GM12865 (cell line): ENCODE measurements around the gene NR4A2.

Experiments
- DNase-seq: peaks from one replicate; pipeline ENCODE4 v3.0.0; 2010; ENCODE audit warnings: low read depth
- H3K4me3 ChIP-seq: 2 replicates; pipeline ENCODE4 v1.5.1; 2011; ENCODE audit warnings: mild to moderate bottlenecking, low read depth, low read length, control low read depth
- TF ChIP-seq, protein P1 (sequence below): IDR thresholded peaks from 2 replicates; pipeline ENCODE4 v1.5.1; 2011; ENCODE audit warnings: low read length, control low read depth, low read depth, inconsistent platforms; ENCODE audit not compliant: insufficient read depth; ENCODE audit errors: missing control alignments

The NR4A2 gene

DNA sequence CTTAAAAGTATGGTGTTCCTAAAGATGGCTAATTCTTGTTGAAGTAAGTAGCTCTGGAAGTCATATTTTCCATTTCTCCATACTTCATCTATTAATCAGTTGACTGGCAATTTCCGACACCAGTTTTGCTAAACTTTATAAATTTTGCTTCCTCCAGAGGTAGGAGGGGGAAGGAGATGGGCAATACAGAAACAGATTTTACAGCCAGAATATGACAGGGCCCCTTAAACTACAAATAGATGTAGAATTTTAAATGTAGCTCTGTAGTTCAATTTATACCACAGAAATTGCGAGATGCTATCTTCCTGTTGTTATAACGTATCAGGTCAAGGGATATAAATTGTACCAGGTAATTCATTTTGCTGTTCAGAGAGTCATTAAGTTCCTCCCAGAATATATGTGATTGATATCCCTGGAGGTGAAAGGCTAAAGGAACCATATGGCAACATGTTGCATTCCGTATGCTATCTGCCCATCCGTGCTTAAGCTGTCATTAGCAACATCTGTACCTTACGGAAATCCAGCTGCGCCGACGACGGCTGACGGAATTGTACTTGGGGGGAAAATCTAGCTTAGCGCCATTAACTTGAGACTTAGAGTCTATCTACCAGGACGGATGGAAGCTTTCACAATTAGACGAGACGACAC lies 8.4 kb upstream of the NR4A2 start:
- TF ChIP-seq, protein P1, sequence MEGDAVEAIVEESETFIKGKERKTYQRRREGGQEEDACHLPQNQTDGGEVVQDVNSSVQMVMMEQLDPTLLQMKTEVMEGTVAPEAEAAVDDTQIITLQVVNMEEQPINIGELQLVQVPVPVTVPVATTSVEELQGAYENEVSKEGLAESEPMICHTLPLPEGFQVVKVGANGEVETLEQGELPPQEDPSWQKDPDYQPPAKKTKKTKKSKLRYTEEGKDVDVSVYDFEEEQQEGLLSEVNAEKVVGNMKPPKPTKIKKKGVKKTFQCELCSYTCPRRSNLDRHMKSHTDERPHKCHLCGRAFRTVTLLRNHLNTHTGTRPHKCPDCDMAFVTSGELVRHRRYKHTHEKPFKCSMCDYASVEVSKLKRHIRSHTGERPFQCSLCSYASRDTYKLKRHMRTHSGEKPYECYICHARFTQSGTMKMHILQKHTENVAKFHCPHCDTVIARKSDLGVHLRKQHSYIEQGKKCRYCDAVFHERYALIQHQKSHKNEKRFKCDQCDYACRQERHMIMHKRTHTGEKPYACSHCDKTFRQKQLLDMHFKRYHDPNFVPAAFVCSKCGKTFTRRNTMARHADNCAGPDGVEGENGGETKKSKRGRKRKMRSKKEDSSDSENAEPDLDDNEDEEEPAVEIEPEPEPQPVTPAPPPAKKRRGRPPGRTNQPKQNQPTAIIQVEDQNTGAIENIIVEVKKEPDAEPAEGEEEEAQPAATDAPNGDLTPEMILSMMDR: no peak
- DNase-seq: peak; percentile 75
- H3K4me3 ChIP-seq: peak overlapping the region; percentile 99

DNA sequence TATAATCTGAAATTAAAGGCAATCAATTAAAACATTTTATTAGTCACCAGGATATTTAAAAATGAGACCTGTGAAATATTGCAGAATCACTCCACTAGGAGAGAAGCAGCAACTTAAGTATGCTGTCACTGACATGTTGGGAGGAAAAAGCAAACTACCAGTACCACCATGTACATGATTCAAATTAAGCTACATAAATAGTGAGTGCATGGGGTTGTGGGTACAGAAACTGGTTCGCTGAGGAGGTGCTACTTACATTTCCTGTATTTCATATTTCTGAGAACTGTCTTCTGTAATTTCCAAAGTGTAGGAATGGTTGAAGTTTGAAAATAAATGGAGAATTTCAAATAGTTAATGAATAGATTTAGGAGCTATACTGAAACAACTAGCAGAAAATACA lies 7.9 kb upstream of the NR4A2 start:
- peak overlapping the region; percentile 99 for H3K4me3 ChIP-seq
- DNase-seq: peak; percentile 54
- TF ChIP-seq, protein P1: no peak

DNA sequence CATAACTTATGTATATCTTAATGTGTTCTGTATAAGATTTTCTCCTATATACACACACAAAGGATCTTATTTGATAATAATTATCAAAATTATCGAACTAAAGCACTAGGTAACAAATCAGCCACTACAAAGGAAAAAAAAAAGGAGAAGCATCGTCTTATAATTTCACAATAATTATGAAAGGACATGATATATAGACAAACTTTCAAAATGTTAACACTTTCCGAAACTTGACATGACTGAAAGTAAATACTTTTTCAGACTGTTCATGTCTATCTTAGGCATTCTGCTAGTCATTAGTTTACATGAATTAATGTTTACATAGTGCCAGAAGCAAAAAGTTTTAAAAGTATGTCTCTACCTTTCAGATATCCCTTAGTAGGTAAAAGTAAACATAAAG lies 7.3 kb upstream of the NR4A2 start:
- no peak overlapping the region for H3K4me3 ChIP-seq
- TF ChIP-seq, protein P1: no peak
- DNase-seq: no peak

DNA sequence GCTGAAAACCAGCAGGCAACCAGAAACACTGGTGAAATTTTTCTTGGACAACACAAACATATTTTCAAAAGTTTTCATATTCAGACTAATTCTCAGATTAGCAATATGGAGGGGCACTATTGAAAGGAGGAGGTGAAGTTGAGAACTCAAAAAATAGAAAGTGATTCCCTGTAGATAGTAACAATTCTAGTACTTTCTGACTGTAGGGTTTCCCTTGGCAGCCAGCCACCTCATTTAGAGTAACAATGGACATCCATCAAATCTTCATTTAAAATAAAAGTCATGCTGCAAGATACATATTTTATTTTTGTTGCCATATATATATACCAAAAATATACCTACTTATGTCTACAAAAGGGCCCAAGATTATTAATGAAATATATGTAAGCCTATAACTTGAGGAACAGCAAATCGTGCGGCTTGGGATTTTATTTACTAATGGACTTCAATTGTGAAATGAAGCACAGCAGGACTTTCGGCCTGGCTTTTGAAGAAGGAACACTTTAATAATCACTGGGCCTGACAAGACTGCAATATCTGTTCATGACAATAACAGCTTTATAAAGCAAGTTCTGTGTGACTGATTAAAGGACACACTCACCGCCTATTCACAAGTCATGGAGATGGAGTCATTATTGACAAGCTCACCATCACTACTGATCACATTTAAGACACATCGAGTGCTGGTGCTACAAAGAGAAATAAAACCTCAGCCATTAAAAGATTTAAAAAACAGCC lies 6.8 kb upstream of the NR4A2 start:
- TF ChIP-seq, protein P1: no peak
- H3K4me3 ChIP-seq: no peak overlapping the region
- no peak for DNase-seq

DNA sequence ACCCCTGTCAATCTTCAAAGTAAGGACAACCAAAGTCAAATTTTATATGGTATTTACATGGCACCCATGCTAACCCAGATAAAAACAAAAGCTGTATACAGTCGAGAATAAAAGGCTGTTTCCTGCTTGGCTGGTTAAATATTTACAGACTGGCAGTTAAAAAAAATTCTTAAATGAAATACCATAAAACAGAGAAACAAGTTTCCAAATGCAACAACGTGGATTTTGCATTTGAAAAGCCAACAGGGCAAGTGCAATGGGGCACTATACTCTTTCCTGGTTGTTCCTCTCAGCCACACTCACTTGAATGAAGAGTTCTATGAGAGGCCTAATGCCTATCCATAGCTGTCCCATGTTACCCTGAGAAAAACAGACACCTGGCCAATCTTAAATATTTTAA lies 6.1 kb upstream of the NR4A2 start:
- no peak overlapping the region for H3K4me3 ChIP-seq
- no peak for DNase-seq
- TF ChIP-seq, protein P1: no peak

DNA sequence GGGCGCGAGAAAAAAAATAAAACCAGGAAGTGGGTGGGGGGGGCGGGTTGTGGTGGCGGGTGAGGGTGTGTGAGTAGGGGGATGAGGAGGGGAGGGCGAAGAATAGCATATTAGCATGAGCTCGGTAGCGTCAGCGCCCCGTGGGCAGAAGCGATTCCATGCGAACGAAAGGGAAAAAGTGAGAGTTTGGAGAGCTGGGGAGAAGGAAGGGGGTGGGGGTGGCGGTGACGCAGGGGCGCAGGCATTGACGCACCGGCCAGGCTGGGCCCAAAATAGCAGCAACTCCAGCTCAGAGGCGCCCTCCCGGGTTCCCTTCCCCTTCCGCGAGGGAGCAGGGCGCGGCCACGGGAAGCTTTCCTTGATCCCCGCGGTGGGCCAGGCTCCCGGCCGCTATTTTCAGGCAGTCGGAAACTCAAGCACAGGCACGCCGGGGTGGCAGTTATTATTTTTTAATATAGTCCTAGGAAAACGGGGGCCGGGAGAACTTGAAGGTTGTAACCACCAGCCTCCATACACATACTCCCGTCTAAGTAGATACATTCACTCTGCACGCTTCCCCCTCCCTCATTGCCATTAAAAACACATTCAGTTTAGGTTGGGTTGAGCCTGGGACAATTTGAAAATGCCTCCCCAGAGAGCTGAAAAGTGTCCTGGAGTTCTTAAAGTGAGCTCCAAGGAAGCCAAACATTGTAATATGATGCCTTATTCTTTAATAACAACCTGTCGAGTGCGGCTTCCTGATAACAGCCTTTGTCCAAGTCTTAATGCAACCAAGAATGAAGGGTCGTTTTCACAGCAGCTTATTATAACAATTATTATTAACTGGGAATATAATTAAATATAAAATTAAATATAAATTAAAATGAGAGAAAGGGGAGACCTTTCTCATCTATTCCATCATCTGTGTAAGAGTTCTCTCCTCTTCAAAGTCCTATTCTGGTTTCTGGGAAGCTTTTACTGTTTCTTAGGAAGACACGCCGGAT lies 2.3 kb upstream of the NR4A2 start:
- peak; percentile 75 for DNase-seq
- TF ChIP-seq, protein P1: peak; percentile 12

More for the DNA sequence above, 2.3 kb upstream of the NR4A2 start:
- H3K4me3 ChIP-seq: peak overlapping the region; percentile 91
